Activated CD4-positive, CD25-positive, alpha-beta regulatory T cell (primary cell): ENCODE data around the gene RAMP1.
"Not testable (repeated sequence)": the region's sequence is repeated elsewhere in the genome, so short reads cannot be mapped to it uniquely, and the experiment has no call there.

Source experiments
- DNase-seq, 4 experiments: peaks; one replicate each; lab custom pipeline; 2025; lab: John Stamatoyannopoulos, UW

RAMP1 gene

GRCh38 chr2:237863689-237864443 lies 4.4 kb downstream of the RAMP1 start:
- DNase-seq, result no peak

- DNase-seq, result no peak
Measured at GRCh38 chr2:237864444-237864931, 5.1 kb downstream of the RAMP1 start.

GRCh38 chr2:237864940-237865622 lies 5.7 kb downstream of the RAMP1 start:
- DNase-seq, result no peak

- DNase-seq, result no peak
Measured at GRCh38 chr2:237865623-237866041, 6.2 kb downstream of the RAMP1 start.

GRCh38 chr2:237866101-237866621 lies 6.7 kb downstream of the RAMP1 start:
- no peak for DNase-seq

GRCh38 chr2:237867465-237867864 lies 8.0 kb downstream of the RAMP1 start:
- no peak for DNase-seq

- not testable (repeated sequence) for DNase-seq
Measured at GRCh38 chr2:237868074-237868473, 8.7 kb downstream of the RAMP1 start.

- DNase-seq, result no peak
Measured at GRCh38 chr2:237868631-237869342, 9.4 kb downstream of the RAMP1 start.

- no peak for DNase-seq
Measured at GRCh38 chr2:237869343-237870102, 10.1 kb downstream of the RAMP1 start.

GRCh38 chr2:237870126-237870525 lies 10.7 kb downstream of the RAMP1 start:
- no peak for DNase-seq

- DNase-seq, result no peak
Measured at GRCh38 chr2:237870754-237871651, 11.6 kb downstream of the RAMP1 start.

GRCh38 chr2:237872178-237872887 lies 12.9 kb downstream of the RAMP1 start:
- DNase-seq, result no peak

- no peak for DNase-seq
Measured at GRCh38 chr2:237873421-237873831, 14.0 kb downstream of the RAMP1 start.

GRCh38 chr2:237873897-237874551 lies 14.6 kb downstream of the RAMP1 start:
- DNase-seq, result no peak

- DNase-seq, result no peak
Measured at GRCh38 chr2:237874585-237875161, 15.2 kb downstream of the RAMP1 start.

- DNase-seq, result no peak
Measured at GRCh38 chr2:237875256-237876060, 16.0 kb downstream of the RAMP1 start.

- no peak for DNase-seq
Measured at GRCh38 chr2:237876061-237876526, 16.7 kb downstream of the RAMP1 start.

- DNase-seq, result no peak
Measured at GRCh38 chr2:237876532-237876931, 17.1 kb downstream of the RAMP1 start.
